Skeletal muscle cell (primary cell): Measurements from ENCODE around the gene HK2.
A peak's percentile ranks its signal among the peaks of the same experiment; 100 is the strongest.

Source experiments
- DNase-seq: peaks from one replicate; pipeline ENCODE4 v3.0.0-alpha.2; 2010; ENCODE audit warnings: low read depth
- H3K4me3 ChIP-seq: 2 replicates; pipeline ENCODE4 v1.5.1; 2011; ENCODE audit warnings: low read depth, mild to moderate bottlenecking, control low read depth, low read length, moderate library complexity

The HK2 gene

DNA sequence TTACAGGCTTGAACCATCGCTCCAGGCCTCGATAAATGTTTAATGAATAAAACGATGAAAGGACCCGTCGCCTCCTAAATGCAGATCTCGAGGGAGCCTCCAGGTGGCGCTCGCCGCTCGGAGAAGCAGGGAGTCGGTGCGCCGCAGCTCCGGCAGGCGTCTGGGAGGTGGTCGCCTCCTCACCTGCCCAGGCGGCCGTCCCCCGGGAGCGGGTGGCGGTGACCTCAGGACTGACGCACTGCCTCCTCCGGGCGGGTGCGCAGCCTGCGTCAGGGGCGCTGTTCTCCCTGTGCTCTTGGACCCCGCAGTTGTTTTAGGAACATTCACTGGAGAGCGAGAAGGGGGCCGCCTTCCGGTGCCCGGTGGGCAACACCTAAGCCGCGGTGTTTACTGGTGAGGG lies 85.9 kb downstream of the HK2 start:
- H3K4me3 ChIP-seq: peak overlapping the region; percentile 38
- peak; percentile 4 for DNase-seq

DNA sequence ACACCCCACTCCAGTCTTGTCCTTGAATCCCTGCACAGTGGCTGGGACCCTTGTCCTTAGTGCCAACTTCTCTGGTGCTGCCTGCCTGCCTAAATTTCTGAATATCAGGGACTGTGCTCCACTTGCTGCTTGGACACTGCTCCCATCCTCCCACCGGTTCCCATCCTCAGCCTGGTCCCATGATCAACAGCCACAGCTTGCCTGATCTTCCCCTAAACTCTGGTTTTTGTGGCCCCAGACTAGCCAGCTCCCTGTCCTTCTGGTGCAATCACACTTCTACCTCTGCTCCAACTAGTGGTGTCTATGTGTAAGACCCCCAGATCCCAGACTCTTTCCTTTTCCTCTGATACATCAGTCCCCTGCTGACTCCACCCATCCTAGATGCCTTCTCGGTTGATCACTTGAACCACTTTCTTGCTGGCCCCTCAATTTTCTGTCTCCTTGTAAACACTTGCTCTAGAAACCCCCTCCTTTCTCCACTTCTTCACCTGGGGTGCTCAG lies 87.4 kb downstream of the HK2 start:
- no peak overlapping the region for H3K4me3 ChIP-seq
- no peak for DNase-seq

DNA sequence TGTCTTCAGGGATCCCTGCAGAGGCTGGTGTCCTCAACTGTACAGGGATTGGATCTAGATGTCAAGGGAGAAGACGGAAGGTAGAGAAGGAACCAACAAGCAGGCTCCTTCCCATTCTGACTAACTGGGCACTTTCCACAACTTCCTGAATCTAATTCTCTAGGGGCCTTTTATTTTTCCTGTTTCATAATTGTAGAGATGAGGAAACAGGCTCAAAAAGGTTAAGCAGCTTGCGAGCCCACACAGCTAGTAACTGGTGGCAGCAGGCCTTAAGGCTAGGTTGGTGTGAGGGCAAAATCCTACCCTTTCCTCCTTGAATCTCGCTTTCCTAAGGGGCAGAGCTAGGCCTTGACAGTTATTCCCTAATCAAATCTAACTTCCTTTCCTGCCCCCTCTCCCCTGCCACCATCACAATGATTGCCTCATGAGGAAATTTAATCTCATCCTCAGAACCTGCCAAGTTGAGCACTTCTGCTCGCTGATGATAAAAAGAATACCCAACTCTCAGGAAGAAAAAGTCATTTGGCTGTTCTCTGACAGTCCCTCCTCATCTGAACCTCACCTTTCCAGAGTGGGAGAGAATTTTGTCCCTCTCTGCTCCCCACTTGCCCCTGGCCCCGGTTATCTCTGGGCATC lies 88.8 kb downstream of the HK2 start:
- DNase-seq: peak; percentile 6
- no peak overlapping the region for H3K4me3 ChIP-seq

DNA sequence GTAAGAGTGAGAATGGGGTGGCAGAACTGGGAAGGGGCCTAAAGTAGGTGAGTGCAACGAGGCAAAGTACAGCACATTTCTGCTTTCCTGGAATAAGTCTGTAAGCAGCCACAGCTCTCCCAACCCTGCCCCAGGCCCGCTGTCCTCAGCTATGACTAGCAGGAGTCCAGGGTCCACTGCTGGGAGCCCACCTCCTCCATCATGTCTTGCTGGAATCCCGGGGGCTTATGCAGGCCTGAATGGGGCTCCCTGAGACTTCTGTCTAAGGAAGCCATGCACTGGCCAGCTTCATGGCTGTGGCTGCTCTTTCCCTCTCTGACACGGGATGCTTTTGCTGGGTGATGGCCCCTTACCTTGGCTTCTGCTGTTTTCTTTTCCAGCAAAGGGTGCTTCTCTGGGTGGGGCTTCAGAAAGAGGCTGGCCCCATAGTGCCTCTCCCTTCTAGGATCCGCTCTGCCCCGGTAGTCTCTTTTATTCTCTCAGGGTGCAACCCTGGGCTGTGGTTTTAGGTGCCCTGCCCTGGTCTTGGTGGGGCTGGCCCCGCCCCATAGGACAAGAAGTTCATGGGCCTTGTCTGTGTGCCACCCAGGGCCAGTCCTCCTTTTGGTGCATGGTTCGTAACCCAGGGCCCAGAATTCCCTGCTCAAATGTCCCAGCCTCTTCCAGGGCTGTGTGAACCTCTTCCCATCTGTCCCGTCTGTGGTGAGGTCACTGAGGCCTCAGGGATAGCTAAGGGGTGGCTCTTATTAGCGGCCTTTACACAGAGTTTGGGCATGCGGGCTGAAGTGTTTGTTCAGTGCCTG lies 90.7 kb downstream of the HK2 start:
- no peak overlapping the region for H3K4me3 ChIP-seq
- DNase-seq: no peak

DNA sequence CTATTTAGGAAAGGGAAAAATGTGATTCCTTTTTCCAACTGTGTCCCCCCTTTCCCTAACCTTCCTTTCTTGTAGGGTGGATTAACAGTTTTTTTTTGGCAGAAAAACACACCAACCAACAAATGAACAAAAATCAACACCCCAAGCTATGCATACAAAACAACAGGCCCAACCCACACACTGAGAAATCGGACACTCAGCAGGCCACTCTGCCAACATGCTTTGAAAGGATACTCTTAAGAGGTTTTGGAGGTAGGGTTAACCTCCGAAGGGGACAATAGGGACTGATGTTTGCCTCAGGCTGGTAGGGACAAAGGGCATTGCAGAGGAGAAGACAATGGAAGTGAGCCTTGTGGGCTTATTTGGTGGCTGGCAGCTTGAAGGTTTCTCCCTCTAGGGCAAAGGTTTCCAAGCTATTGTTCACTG lies 91.4 kb downstream of the HK2 start:
- DNase-seq: no peak
- no peak overlapping the region for H3K4me3 ChIP-seq

DNA sequence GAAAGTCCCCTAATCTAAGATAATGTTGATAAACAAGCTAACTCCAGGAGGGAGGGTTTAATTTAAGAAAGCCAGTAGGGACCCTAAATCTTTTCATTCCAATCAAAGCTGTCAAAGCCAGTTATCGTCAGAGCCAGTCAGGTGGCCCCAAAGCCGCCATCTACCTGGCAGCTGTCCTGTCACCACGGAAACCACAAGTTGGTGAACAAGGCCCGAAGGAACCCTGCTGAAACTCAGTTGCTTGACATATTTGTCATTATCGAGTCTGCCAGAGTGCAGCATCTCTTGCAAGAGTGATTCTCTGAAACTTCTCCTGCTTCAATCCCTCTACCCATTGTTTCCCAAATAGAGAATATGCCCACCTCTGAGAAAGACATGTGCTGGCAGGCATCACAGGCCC lies 93.7 kb downstream of the HK2 start:
- H3K4me3 ChIP-seq: no peak overlapping the region

DNA sequence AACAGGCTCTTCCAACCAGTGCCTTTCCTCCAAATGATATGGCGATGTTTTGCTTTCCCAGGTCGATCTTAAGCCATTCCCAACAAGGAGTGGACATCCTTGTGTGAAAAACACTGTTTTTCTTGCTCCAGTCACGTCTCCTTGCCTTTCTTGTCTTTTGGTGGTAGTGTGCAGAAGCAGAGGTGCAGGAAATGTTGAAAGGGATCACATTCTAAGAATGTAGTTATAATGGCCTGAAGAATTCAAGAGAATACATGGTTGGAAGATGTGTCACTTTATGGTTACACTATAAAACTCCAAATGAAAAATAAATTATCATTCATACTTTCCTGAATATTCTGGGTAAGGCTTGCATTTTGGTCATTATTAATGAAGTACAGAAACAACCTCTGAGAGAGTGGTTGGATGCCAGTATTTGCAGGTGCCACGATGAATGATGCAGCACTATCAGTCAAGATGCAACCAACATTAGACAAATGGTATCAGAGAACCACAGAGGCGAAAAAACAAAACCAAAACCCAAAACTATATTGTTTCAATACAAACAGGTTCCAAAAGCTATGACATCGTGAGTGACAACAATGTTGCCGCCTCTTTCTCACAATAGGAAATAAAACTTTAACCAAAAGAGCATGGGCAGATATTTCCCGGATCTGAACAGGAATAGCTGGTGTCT lies 97.0 kb downstream of the HK2 start:
- no peak overlapping the region for H3K4me3 ChIP-seq
- no peak for DNase-seq

More for the DNA sequence above, 93.7 kb downstream of the HK2 start:
- no peak for DNase-seq

DNA sequence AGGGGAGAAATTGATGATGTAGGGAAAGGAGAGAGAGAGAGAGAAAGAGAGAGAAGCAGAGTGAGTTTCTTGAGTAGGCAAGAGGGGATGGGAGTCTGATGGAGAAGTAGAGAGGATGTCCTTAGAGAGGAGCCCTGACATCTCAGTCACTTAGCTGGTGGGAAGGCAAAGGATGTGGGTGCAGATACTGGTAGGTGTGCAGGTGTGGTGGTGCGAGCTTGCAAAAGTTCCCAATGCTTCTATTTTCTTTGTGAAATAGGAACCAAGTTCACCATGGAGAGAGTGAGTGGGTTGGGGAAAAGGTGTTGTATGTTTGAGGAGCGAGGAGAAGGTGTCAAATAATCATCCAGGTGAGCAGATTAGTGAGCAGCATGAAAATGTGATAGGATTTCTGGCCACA lies 98.0 kb downstream of the HK2 start:
- DNase-seq: no peak
- no peak overlapping the region for H3K4me3 ChIP-seq

DNA sequence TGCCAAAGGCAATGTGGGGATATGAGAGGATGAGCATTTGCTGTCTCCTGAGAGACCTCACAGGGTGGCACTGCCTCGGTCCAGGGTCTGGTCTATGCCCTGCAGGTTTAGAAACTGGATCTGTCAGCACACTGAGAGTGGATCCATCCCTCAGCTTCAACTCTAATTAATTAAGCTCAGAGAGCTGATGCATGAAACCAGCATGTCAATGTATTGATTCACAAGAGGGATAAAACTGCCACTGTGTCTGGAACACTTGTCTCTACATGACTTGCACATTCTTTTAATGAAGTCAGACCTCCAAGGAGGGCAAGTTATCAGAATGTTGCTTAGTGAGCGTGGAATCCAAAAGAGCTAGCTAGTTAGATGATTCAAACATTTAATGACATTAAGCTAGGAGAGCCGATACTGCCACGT lies 102.1 kb downstream of the HK2 start:
- no peak for DNase-seq

DNA sequence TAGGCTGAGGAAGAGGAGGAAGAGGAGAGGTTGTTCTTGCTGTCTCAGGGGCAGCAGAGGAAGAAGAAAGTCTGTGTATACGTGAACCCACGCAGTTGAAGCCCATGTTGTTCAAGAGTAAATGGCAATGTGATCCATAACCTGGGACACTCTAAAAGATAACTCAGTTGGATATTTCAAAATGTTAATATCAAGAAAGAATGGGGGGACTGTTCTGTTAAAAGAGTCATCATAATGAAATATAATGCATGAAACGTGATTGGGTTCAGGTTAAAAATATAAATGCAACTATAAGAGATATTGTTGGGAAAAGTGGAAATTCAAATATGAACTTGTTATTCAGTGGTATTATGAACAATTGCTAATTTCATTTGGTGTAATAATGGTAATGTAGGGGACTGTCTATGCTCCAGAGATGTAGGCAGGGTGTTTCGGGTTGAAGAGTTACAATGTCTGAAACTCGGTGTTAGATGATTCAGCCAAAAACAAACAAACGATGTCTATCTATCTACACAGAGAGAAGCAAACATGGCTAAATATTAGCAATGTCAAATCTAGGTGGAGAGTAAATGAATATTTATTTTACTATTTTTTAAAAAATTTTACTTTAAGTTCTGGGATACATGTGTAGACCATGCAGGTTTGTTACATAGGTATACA lies 103.4 kb downstream of the HK2 start:
- no peak overlapping the region for H3K4me3 ChIP-seq
- no peak for DNase-seq

More for the DNA sequence above, 102.1 kb downstream of the HK2 start:
- H3K4me3 ChIP-seq: no peak overlapping the region

DNA sequence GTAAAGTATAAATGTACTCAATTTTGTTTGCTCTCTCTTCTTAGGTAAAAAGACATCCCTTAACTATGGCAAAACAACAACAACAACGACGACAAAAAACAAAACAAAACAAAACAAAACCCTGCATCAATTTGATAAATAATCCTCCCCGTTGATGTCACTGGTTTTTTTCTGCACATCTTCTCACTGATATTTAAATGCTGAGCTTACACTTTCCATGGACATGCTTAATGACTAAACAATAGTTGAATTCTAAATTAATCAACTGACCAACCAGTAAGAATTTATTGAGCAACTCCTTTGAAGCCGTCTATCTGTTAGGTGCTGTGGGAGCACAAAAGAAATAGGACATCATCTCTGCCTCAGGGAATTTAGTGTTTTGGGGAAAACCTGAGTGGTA lies 104.3 kb downstream of the HK2 start:
- DNase-seq: no peak
- H3K4me3 ChIP-seq: no peak overlapping the region

DNA sequence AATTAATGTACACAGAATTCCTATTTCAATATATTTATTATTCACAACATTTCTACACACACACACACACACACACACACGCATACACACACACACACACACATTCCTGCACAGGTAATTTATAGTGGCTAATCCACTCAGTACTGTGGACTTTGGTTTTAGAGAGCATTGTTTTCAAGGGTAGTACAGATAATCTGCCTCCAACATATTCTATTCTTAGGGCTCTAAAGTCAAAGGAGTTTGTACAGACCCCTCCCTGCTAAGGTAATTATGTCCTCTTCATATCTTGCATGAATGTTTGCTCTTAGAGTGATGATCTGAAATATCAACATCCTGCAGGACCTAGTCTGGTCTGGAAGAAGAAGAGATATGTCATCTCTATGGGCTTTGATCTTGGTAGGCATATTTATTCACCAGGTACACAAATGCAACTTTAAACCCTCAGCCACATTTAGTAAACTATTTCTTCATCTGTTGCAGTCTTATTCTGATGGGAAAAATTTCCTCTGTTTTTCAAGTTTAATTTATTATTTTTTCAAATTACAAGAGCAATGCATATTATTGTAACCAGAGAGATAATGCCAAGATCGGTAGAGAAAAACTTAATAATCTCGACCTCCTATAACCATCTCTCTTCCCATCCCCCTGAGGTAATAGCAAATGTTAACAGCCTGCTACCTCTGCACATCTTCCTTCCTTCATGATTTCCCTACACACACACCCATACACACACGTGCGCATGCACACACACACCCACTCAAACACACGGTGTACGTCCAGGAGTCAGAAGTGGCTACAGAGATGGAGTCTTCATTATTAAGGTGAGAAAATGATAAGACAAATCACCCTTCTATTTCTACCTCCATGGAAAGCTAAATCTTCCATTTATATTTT lies 106.2 kb downstream of the HK2 start:
- no peak overlapping the region for H3K4me3 ChIP-seq
- no peak for DNase-seq

DNA sequence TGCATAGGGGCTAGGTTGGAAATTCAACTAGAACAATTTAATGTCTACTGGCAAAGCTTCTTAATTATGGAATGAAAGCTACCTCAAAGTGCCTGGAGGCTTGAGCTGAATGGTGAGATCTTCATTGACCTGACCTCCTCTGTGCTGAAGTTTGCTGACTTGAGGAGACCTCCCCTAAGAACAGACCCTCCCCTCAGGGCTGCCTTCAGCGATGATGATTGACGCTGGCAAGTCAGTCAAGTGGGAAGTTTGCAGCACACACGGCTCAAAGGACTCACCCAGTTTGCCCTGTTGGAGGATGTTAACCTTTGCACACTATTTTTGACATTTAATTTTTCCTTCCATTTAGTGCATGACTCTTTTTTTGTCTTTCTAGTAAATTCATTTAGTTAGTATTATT lies 107.4 kb downstream of the HK2 start:
- H3K4me3 ChIP-seq: no peak overlapping the region
- no peak for DNase-seq

DNA sequence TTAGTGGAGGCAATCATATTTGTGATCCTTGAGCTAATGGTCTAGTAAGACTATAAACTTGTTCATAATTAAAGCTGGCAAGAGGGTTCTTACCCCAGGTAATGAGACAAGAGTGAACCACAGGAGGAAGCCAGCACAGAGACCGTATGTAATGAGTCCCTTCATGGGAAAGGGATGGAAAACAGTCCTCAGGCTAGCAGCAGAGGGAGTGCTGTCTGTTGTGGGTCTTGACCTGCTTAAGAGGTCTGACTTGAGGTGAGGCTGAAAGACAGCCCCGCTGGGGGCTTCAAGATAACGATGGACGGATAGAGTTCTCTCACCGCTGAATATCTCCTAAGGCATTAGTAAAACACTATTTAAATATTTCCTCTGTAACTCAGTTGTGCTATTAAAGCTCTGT lies 108.3 kb downstream of the HK2 start:
- H3K4me3 ChIP-seq: no peak overlapping the region
- DNase-seq: no peak
